ENCODE data around the gene SLX9. TPM values are rescaled to one million over a fixed set of nuclear protein-coding genes. Genes with fewer than 3 reads are reported as not detected.
A peak's percentile ranks its signal among the peaks of the same experiment; 100 is the strongest.

Gene SLX9
- total and polyA plus RNA-seq, 7 experiments from 2014 or later, result 13.2 to 46.4 (median 19.2) TPM

DNA sequence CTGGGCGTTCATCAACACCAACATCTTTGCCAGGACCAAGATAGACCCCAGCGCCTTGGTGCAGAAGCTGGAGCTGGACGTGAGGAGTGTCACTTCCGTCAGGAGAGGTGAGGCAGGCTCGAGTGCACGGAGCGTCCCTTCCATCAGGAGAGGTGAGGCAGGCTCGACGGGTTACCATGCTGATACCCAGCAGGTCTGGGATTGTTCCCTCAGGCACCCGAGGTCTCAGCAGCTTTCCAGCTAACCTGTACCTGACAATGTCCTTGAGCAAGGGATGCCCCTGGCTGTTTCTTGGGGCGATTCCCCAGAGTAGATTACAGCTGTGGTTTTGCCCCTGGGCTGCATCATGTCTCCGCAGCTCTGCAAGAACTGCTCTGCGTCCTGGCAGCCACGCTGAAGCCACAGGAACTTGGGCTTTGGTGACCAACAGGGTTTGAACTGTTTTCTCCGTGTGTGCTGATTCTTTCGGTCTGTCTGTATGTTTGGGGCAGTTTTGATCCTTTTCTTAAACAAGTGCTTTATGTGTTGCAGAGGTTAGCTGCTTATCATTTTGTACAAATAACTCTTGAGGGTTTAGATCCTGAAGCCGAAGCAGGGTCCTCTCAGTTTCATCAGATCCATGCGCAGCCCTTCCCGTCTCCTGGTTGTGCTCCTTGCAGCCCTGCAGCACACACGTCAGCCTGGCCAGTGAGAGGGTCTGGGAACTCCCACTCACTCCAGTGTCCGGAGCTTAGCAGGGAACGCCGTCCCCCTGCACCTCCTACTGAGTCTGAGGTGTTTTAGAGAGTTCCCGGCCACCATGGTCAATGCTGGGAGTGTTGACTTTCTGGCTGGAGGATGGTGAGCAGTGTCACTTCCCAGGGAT, 4.1 kb downstream of the SLX9 start:
- intact Hi-C loops (cut with micrococcal nuclease), result loop anchor here in 1 of 2 donors (5.0 to 10.0 kb wide), 2 partner anchors 133 to 351 kb away; no protein-coding TSS in a partner anchor
- ChIA-PET CTCF (interaction anchor here (0.6 to 10.0 kb wide), 7 partner anchors 12 to 193 kb away, joined by 3 to 189 read pairs (median 4); no protein-coding TSS in a partner anchor), POLR2A (interaction anchor here (0.8 kb wide), 1 partner anchor 695 kb away, joined by 3 read pairs; no protein-coding TSS in a partner anchor)
- no peak for ATAC-seq
- no peak overlapping the region for H3K4me3 ChIP-seq (ENCODE audit: low read length)
- no peaks in the 10 kb centered on the region for H3K27me3 ChIP-seq (ENCODE audit: control insufficient read depth in 2 of 2, insufficient read depth in 2 of 2, low read length in 2 of 2)
- no peaks in the 10 kb centered on the region for H3K9me3 Mint-ChIP-seq
- H3K27ac Mint-ChIP-seq, result no peak overlapping the region
- H3K27ac ChIP-seq (ENCODE audit: low read depth, low read length), result no peak overlapping the region
- H3K27me3 Mint-ChIP-seq, result no peaks in the 10 kb centered on the region
- peaks cover 0 to 10% (median 3%) of the 10 kb centered on the region in 5 donors for H3K36me3 Mint-ChIP-seq
- H3K36me3 ChIP-seq (ENCODE audit: control insufficient read depth in 2 of 3, insufficient read depth in 3 of 3, low read length in 3 of 3), result peaks cover 0 to 54% (median 12%) of the 10 kb centered on the region in 3 experiments
- H3K4me1 Mint-ChIP-seq, result peaks cover 29 to 64% (median 51%) of the 10 kb centered on the region in 7 donors
- H3K4me3 Mint-ChIP-seq, result no peak overlapping the region
- DNase-seq, result no peak
- no peaks in the 10 kb centered on the region for H3K9me3 ChIP-seq (ENCODE audit: control insufficient read depth in 2 of 3, low read length in 3 of 3)
- H3K4me1 ChIP-seq (ENCODE audit: control insufficient read depth in 2 of 2, insufficient read depth in 2 of 2, low read length in 2 of 2), result peaks cover 22 to 33% of the 10 kb centered on the region in 2 donors

DNA sequence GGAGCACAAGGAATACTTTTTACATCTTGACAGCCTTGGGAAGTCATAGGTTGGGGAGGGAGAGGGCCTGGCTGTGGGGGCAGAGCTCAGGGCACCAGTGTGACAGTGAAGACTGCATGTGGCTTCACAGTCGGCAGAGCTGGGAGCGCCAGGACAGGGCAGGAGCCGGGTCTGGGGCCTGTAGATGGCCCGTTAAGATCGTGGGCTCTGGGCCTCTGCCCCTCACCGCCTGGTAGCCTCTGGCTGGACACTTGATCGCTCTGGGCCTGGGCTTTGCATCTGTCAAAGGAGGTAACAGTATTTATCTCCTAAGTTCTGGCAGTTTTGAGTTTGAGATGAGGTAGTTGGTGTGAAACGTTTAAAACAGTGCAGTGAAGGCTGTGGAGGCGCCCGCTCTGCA, 4.8 kb downstream of the SLX9 start:
- peaks cover 0 to 10% (median 3%) of the 10 kb centered on the region in 5 donors for H3K36me3 Mint-ChIP-seq
- H3K27me3 Mint-ChIP-seq, result no peaks in the 10 kb centered on the region
- peak overlapping the region in 1 of 9 donors; percentile 9 for H3K27ac Mint-ChIP-seq
- peaks cover 24 to 58% (median 47%) of the 10 kb centered on the region in 7 donors for H3K4me1 Mint-ChIP-seq
- ChIA-PET POLR2A (interaction anchor here (0.6 kb wide), 2 partner anchors 183 to 209 kb away, joined by 3 to 4 read pairs; no protein-coding TSS in a partner anchor), CTCF (interaction anchor here (0.9 to 10.0 kb wide), 5 partner anchors 12 to 193 kb away, joined by 3 to 189 read pairs (median 4); no protein-coding TSS in a partner anchor)
- intact Hi-C loops (cut with micrococcal nuclease), result loop anchor here in 1 of 2 donors (5.0 to 10.0 kb wide), 2 partner anchors 133 to 350 kb away; no protein-coding TSS in a partner anchor
- ATAC-seq (no peak), DNase-seq (no peak)
- no peaks in the 10 kb centered on the region for H3K9me3 ChIP-seq (ENCODE audit: control insufficient read depth in 2 of 3, low read length in 3 of 3)
- H3K36me3 ChIP-seq (ENCODE audit: control insufficient read depth in 2 of 3, insufficient read depth in 3 of 3, low read length in 3 of 3), result peaks cover 0 to 59% (median 12%) of the 10 kb centered on the region in 3 experiments
- no peak overlapping the region for H3K4me3 ChIP-seq (ENCODE audit: low read length)
- H3K27ac ChIP-seq (ENCODE audit: low read depth, low read length), result no peak overlapping the region
- H3K4me1 ChIP-seq (ENCODE audit: control insufficient read depth in 2 of 2, insufficient read depth in 2 of 2, low read length in 2 of 2), result peaks cover 19 to 29% of the 10 kb centered on the region in 2 donors
- H3K4me3 Mint-ChIP-seq, result peak overlapping the region in 1 of 10 donors; percentile 17
- no peaks in the 10 kb centered on the region for H3K27me3 ChIP-seq (ENCODE audit: control insufficient read depth in 2 of 2, insufficient read depth in 2 of 2, low read length in 2 of 2)
- H3K9me3 Mint-ChIP-seq, result no peaks in the 10 kb centered on the region

DNA sequence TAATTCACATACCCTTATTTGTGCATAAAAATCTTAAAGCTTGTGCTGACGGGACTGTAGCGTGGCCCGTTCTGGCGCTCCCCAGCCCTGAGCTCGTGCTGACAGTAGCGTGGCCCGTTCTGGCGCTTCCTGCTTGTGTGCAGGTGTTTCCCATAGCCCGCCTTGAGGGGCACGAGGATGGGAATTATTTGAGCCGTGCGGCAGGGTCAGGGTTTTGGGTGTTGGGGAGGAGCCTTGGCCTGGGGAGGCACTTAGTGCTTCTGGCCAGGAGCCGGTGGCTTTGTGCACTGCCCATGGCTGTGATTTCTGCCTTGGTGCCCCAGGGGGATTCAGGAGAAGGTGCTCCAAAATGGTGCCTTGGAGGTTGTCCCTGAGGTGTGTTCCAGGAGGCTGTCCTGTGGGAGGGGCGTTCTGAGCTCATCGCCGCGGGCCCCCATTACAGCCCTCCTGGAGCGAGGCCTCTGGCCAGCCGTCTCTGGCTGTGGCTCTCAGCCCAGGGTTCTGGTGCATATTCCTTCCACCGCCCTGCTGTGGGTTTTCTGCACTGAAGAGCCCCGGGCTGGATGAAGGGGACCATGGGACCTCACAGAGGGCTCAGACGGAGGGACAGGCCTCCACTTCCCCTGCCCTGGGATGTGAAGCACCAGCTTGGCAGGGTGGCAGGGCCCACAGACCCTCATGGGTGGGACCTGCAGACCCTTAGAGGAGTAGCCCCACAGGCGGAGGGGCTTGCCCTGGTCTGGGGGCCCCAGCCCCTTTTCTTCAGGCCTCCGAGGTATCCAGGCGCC, 6.6 kb downstream of the SLX9 start:
- Histone ChIP-seq H3K27me3 (ENCODE audit: control insufficient read depth in 2 of 2, insufficient read depth in 2 of 2, low read length in 2 of 2) (no peaks in the 10 kb centered on the region), H3K27ac (ENCODE audit: low read depth, low read length) (no peak overlapping the region), H3K9me3 (ENCODE audit: control insufficient read depth in 2 of 3, low read length in 3 of 3) (no peaks in the 10 kb centered on the region), H3K4me1 (ENCODE audit: control insufficient read depth in 2 of 2, insufficient read depth in 2 of 2, low read length in 2 of 2) (peaks cover 19 to 22% of the 10 kb centered on the region in 2 donors), H3K4me3 (ENCODE audit: low read length) (no peak overlapping the region), H3K36me3 (ENCODE audit: control insufficient read depth in 2 of 3, insufficient read depth in 3 of 3, low read length in 3 of 3) (peaks cover 0 to 64% (median 12%) of the 10 kb centered on the region in 3 experiments)
- no peak for ATAC-seq
- ChIA-PET POLR2A (interaction anchor here (0.6 kb wide), 1 partner anchor 183 kb away, joined by 5 read pairs; no protein-coding TSS in a partner anchor), CTCF (interaction anchor here (0.7 to 10.0 kb wide), 4 partner anchors 36 to 191 kb away, joined by 3 to 189 read pairs (median 4); no protein-coding TSS in a partner anchor)
- Mint-ChIP-seq H3K27me3 (no peaks in the 10 kb centered on the region), H3K4me3 (no peak overlapping the region), H3K4me1 (peaks cover 12 to 49% (median 40%) of the 10 kb centered on the region in 7 donors), H3K27ac (no peak overlapping the region), H3K36me3 (peaks cover 0 to 14% (median 3%) of the 10 kb centered on the region in 5 donors), H3K9me3 (no peaks in the 10 kb centered on the region)
- intact Hi-C loops (cut with micrococcal nuclease), result loop anchor here in 1 of 2 donors (10.0 kb wide), 1 partner anchor 348 kb away; no protein-coding TSS in a partner anchor
- DNase-seq, result no peak

DNA sequence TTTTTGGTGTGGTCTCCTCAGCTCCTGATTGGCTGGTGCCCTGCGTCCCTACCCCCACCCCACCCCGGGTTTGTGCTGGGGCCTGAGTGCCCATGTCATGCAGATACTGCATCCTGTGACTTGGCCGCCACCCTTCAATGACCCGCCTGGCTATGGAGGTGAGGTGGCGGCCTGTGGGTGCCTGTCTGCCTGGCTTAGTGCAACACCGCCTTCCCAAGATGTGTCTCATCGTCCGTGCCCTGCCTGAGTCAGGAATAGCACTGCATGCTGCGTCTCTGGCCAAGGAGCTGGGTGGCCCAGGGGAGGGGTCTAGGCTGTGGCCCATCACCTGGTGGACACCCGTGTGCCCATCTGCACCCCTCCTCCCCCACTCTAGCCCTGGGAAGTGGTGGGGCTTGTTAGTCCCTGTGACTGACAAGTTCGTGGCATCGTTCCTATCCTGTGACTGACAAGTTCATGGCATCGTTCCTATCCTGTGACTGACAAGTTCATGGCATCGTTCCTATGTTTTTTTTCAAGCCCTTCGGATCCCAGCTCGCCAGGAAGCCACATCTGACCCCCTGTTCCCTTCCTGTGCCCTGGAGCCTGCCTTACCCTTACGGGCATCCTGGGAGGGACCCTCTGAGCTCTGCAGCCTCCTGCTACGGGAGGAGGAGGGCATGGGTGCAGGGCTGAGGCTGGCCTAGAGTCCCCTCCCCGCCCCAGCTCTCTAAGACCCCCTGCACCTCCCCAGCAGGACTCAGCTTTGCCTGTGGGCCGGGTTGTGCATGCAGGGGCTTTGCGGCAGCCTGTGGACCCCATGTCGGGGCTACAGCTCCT, 7.5 kb downstream of the SLX9 start:
- intact Hi-C loops (cut with micrococcal nuclease), result loop anchor here in 1 of 2 donors (10.0 kb wide), 1 partner anchor 347 kb away; no protein-coding TSS in a partner anchor
- Mint-ChIP-seq H3K9me3 (no peaks in the 10 kb centered on the region), H3K36me3 (peaks cover 0 to 14% (median 3%) of the 10 kb centered on the region in 5 donors), H3K27ac (peak overlapping the region in 1 of 9 donors; percentile 70), H3K27me3 (no peaks in the 10 kb centered on the region), H3K4me3 (no peak overlapping the region), H3K4me1 (peaks cover 4 to 40% (median 31%) of the 10 kb centered on the region in 7 donors)
- H3K27ac ChIP-seq (ENCODE audit: low read depth, low read length), result no peak overlapping the region
- ATAC-seq, result no peak
- ChIA-PET POLR2A (interaction anchor here (1.1 kb wide), 1 partner anchor 190 kb away, joined by 3 read pairs; no protein-coding TSS in a partner anchor), CTCF (interaction anchor here (0.5 to 10.0 kb wide), 6 partner anchors 20 to 636 kb away, joined by 3 to 189 read pairs (median 4); no protein-coding TSS in a partner anchor)
- H3K36me3 ChIP-seq (ENCODE audit: control insufficient read depth in 2 of 3, insufficient read depth in 3 of 3, low read length in 3 of 3), result peaks cover 0 to 65% (median 12%) of the 10 kb centered on the region in 3 experiments
- peaks cover 13% of the 10 kb centered on the region in 2 donors for H3K4me1 ChIP-seq (ENCODE audit: control insufficient read depth in 2 of 2, insufficient read depth in 2 of 2, low read length in 2 of 2)
- no peak overlapping the region for H3K4me3 ChIP-seq (ENCODE audit: low read length)
- no peaks in the 10 kb centered on the region for H3K9me3 ChIP-seq (ENCODE audit: control insufficient read depth in 2 of 3, low read length in 3 of 3)
- DNase-seq, result no peak
- no peaks in the 10 kb centered on the region for H3K27me3 ChIP-seq (ENCODE audit: control insufficient read depth in 2 of 2, insufficient read depth in 2 of 2, low read length in 2 of 2)

DNA sequence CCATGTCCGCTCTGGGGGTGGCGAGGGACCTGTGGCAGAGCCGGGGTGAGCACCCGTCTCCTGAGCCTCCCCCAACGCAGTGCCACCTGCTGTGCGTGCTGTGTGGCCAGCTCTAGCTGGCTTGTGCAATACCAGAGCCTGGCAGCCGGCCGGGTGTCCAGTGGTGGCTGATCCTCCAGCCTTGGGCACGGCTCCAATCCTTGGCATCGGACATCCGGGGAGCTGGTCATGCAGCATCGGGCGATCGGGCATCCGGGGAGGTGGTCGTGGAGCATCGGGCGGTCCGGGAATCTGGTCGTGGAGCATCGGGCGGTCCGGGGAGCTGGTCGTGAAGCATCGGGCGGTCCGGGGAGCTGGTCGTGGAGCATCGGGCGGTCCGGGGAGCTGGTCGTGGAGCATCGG, 8.1 kb downstream of the SLX9 start:
- H3K4me3 Mint-ChIP-seq, result no peak overlapping the region
- ATAC-seq (no peak), DNase-seq (no peak)
- no peak overlapping the region for H3K27ac Mint-ChIP-seq
- H3K27ac ChIP-seq (ENCODE audit: low read depth, low read length), result no peak overlapping the region
- peaks cover 0 to 34% (median 25%) of the 10 kb centered on the region in 7 donors for H3K4me1 Mint-ChIP-seq
- ChIA-PET POLR2A (interaction anchor here (1.1 kb wide), 1 partner anchor 189 kb away, joined by 3 read pairs; no protein-coding TSS in a partner anchor), CTCF (interaction anchor here (0.6 to 10.0 kb wide), 6 partner anchors 21 to 192 kb away, joined by 3 to 189 read pairs (median 4); no protein-coding TSS in a partner anchor)
- peaks cover 8% of the 10 kb centered on the region in 2 donors for H3K4me1 ChIP-seq (ENCODE audit: control insufficient read depth in 2 of 2, insufficient read depth in 2 of 2, low read length in 2 of 2)
- H3K36me3 Mint-ChIP-seq, result peaks cover 0 to 14% (median 3%) of the 10 kb centered on the region in 5 donors
- H3K4me3 ChIP-seq (ENCODE audit: low read length), result no peak overlapping the region
- intact Hi-C loops (cut with micrococcal nuclease), result loop anchor here in 1 of 2 donors (10.0 kb wide), 1 partner anchor 347 kb away; no protein-coding TSS in a partner anchor
- H3K27me3 Mint-ChIP-seq, result no peaks in the 10 kb centered on the region
- H3K36me3 ChIP-seq (ENCODE audit: control insufficient read depth in 2 of 3, insufficient read depth in 3 of 3, low read length in 3 of 3), result peaks cover 0 to 70% (median 12%) of the 10 kb centered on the region in 3 experiments
- no peaks in the 10 kb centered on the region for H3K9me3 ChIP-seq (ENCODE audit: control insufficient read depth in 2 of 3, low read length in 3 of 3)
- no peaks in the 10 kb centered on the region for H3K27me3 ChIP-seq (ENCODE audit: control insufficient read depth in 2 of 2, insufficient read depth in 2 of 2, low read length in 2 of 2)
- no peaks in the 10 kb centered on the region for H3K9me3 Mint-ChIP-seq
